ENCODE results near the gene SH3TC1.

DNA sequence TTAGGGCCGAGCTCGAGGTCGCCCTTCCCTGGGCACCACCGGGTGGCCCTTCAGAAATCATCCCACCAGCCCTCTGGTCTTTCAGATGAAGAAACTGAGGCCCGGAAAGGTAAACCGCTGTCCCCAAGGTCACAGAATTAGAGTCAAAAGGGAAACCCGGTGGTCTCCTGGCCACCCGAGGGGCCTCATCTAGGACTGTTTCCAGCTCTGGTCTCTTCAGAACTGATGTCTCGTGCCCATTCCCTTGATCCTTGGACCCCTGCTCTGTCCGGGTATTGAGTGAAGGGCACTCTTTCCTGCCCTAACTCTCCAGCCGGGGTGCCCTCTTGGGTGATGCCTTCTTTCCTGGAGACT is 71.3 kb downstream of the SH3TC1 start:
- no peak for TF ChIP-seq POLR2A (IDR thresholded peaks at IDR 0.05; ENCODE audit: low read length)
- TF ChIP-seq, protein P1, sequence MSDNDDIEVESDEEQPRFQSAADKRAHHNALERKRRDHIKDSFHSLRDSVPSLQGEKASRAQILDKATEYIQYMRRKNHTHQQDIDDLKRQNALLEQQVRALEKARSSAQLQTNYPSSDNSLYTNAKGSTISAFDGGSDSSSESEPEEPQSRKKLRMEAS (IDR thresholded peaks at IDR 0.05), result no peak
- TF ChIP-seq, protein P2, sequence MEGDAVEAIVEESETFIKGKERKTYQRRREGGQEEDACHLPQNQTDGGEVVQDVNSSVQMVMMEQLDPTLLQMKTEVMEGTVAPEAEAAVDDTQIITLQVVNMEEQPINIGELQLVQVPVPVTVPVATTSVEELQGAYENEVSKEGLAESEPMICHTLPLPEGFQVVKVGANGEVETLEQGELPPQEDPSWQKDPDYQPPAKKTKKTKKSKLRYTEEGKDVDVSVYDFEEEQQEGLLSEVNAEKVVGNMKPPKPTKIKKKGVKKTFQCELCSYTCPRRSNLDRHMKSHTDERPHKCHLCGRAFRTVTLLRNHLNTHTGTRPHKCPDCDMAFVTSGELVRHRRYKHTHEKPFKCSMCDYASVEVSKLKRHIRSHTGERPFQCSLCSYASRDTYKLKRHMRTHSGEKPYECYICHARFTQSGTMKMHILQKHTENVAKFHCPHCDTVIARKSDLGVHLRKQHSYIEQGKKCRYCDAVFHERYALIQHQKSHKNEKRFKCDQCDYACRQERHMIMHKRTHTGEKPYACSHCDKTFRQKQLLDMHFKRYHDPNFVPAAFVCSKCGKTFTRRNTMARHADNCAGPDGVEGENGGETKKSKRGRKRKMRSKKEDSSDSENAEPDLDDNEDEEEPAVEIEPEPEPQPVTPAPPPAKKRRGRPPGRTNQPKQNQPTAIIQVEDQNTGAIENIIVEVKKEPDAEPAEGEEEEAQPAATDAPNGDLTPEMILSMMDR (IDR thresholded peaks at IDR 0.05), result no peak
- no peak for TF ChIP-seq RAD21 (conservative IDR thresholded peaks at IDR 0.05 in 1 of 2, IDR thresholded peaks at IDR 0.05 in 1 of 2)
- TF ChIP-seq, protein P3, sequence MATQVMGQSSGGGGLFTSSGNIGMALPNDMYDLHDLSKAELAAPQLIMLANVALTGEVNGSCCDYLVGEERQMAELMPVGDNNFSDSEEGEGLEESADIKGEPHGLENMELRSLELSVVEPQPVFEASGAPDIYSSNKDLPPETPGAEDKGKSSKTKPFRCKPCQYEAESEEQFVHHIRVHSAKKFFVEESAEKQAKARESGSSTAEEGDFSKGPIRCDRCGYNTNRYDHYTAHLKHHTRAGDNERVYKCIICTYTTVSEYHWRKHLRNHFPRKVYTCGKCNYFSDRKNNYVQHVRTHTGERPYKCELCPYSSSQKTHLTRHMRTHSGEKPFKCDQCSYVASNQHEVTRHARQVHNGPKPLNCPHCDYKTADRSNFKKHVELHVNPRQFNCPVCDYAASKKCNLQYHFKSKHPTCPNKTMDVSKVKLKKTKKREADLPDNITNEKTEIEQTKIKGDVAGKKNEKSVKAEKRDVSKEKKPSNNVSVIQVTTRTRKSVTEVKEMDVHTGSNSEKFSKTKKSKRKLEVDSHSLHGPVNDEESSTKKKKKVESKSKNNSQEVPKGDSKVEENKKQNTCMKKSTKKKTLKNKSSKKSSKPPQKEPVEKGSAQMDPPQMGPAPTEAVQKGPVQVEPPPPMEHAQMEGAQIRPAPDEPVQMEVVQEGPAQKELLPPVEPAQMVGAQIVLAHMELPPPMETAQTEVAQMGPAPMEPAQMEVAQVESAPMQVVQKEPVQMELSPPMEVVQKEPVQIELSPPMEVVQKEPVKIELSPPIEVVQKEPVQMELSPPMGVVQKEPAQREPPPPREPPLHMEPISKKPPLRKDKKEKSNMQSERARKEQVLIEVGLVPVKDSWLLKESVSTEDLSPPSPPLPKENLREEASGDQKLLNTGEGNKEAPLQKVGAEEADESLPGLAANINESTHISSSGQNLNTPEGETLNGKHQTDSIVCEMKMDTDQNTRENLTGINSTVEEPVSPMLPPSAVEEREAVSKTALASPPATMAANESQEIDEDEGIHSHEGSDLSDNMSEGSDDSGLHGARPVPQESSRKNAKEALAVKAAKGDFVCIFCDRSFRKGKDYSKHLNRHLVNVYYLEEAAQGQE (IDR thresholded peaks at IDR 0.05), result no peak
- TF ChIP-seq, protein P4, sequence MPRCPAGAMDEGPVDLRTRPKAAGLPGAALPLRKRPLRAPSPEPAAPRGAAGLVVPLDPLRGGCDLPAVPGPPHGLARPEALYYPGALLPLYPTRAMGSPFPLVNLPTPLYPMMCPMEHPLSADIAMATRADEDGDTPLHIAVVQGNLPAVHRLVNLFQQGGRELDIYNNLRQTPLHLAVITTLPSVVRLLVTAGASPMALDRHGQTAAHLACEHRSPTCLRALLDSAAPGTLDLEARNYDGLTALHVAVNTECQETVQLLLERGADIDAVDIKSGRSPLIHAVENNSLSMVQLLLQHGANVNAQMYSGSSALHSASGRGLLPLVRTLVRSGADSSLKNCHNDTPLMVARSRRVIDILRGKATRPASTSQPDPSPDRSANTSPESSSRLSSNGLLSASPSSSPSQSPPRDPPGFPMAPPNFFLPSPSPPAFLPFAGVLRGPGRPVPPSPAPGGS (IDR thresholded peaks at IDR 0.05), result no peak
- no peak for TF ChIP-seq CBX2 (IDR thresholded peaks at IDR 0.05; ENCODE audit: borderline replicate concordance, low read depth)
- no peak for TF ChIP-seq CHD4 (IDR thresholded peaks at IDR 0.05; ENCODE audit: borderline replicate concordance)
